GM18867 (cell line): ENCODE measurements around the gene TST.

ENCODE experiments used
- ATAC-seq: cut with Tn5 transposase; IDR thresholded peaks from one replicate; pipeline ENCODE4 v1.9.1; 2021; ENCODE audit warnings: mild to moderate bottlenecking, moderate library complexity; ENCODE audit not compliant: unreplicated experiment

The TST gene

GRCh38 chr22:37032535-37033460, 13.6 kb upstream of the TST start:
- ATAC-seq, result no peak

GRCh38 chr22:37032134-37032534, 12.9 kb upstream of the TST start:
- no peak for ATAC-seq

- no peak for ATAC-seq
Observed at GRCh38 chr22:37030560-37031281, 11.5 kb upstream of the TST start.

- no peak for ATAC-seq
Observed at GRCh38 chr22:37028692-37029674, 9.7 kb upstream of the TST start.

GRCh38 chr22:37027556-37027955, 8.3 kb upstream of the TST start:
- no peak for ATAC-seq

GRCh38 chr22:37026325-37026724, 7.1 kb upstream of the TST start:
- ATAC-seq, result no peak

- ATAC-seq, result no peak
Observed at GRCh38 chr22:37025500-37026070, 6.3 kb upstream of the TST start.

- ATAC-seq, result no peak
Observed at GRCh38 chr22:37024339-37025157, 5.3 kb upstream of the TST start.

- ATAC-seq, result no peak
Observed at GRCh38 chr22:37023743-37024338, 4.6 kb upstream of the TST start.

GRCh38 chr22:37022483-37023337, 3.5 kb upstream of the TST start:
- ATAC-seq, result no peak

GRCh38 chr22:37021710-37022482, 2.6 kb upstream of the TST start:
- ATAC-seq, result no peak

GRCh38 chr22:37021041-37021440, 1.8 kb upstream of the TST start:
- no peak for ATAC-seq

- ATAC-seq, result no peak
Observed at GRCh38 chr22:37020192-37020479, 889 bp upstream of the TST start.

- peak; percentile 36 for ATAC-seq
Observed at GRCh38 chr22:37018815-37019308, 385 bp downstream of the TST start.

- ATAC-seq, result no peak
Observed at GRCh38 chr22:37018086-37018814, 997 bp downstream of the TST start.

- no peak for ATAC-seq
Observed at GRCh38 chr22:37017356-37017755, 1.9 kb downstream of the TST start.
